GM21390 (cell line): ENCODE measurements around the gene RPL41.
"Not testable (repeated sequence)": the region's sequence is repeated elsewhere in the genome, so short reads cannot be mapped to it uniquely, and the experiment has no call there.

Source experiments
- ATAC-seq: cut with Tn5 transposase; IDR thresholded peaks from one replicate; pipeline ENCODE4 v1.9.1; 2021; ENCODE audit not compliant: unreplicated experiment

RPL41 gene

DNA sequence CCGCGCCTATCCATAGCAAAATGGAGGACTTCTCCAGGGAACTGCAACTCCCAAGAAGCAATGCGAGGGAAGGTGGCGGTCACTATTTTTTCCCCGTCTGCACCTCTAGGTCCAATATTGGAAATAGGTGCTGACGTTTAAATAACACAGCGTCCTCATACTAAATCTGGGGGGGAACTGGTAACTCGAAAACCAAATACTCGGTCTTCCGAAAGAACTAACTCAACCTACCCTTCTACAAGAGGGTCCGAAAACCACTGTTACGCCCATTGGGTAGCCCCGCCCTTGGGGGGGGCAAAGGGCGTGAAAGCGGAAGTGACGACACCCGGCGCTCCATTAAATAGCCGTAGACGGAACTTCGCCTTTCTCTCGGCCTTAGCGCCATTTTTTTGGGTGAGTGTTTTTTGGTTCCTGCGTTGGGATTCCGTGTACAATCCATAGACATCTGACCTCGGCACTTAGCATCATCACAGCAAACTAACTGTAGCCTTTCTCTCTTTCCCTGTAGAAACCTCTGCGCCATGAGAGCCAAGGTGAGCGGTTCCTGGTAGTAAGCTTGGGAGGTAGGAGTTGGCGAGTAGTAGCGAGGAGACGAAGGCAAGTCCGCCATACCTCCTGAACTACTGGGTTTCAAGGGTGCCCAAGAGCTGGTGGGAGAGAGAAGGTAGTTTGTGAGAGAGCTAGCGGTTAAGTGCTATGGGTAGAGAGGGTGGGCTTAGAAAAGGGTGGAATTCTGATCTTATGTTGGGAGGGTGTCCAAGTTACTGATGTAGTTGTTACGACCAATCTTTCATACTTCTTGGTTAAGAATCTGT is at the start of gene RPL41:
RPL41 (plus strand) TSS at position 367 of the 815 bp plus-strand sequence.
- ATAC-seq: peak; percentile 41

- ATAC-seq: no peak
These were observed 44.8 kb upstream of the RPL41 start for GRCh38 chr12:56071648-56072047.

GRCh38 chr12:56074396-56074795 is 42.0 kb upstream of the RPL41 start:
- no peak for ATAC-seq

DNA sequence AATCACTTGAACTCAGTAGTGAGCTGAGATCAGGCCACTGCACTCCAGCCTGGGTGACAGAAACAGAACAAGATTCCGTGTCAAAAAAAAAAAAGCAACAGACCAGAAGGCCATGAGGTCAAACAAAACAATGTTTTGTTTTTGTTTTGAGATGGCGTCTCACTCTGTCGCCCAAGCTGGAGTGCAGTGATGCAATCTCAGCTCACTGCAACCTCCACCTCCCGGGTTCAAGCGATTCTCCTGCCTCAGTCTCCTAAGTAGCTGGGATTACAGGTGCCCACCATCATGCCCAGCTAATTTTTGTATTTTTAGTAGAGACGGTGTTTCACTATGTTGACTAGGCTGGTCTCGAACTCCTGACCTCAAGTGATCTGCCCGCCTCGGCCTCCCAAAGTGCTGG is 38.5 kb upstream of the RPL41 start:
- not testable (repeated sequence) for ATAC-seq

DNA sequence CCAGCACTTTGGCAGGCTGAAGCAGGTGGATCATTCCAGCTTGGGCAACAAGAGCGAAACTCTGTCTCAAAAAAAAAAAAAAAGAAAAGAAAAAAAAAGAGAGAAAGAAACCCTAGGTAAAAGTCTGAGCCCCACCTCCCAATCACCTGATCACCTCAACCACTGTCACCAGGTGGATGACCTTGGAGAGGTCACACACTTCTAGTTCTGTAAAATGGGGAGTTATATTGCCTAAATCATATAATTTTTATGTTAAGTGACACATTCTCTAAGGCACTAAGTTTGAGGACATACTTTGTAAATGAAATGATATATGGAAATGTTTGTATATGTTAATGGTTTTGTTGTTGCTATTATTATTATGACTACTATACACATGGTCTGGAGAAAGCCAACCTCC is 38.0 kb upstream of the RPL41 start:
- no peak for ATAC-seq

DNA sequence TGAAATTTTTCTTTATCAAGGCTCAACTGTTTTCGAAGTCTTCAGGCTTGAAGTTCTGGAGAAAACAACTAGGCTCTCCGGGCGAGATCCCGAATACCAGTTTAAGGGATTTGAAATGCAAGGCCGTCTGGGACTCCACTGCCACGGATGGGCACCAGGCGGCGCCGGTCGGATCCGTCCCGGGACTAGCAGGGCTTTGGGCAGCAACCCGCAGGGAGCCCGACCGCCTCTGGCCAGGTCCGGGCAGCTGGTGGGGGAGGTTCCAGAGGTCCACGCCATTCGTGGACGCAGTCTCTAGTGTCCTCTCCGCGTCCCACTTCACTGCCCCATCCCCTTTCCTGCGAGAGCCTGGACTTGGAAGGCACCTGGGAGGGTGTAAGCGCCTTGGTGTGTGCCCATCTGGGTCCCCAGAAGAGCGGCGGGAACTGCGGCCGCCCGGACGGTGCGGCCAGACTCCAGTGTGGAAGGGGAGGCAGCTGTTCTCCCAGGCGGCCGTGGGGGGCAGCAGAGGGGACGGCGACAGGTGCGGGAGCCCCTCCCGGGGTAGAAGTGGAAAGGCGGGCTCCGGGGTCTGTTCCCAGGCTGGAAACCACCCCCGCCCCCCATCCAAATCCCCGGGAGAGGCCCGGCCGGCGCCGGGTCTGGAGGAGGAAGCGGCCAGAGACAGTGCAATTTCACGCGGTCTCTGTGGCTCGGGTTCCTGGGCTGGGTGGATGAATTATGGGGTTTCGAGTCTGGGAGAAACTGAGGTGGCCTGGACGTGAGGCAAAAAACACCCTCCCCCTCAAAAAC is 37.3 kb upstream of the RPL41 start:
- ATAC-seq: peak; percentile 83

DNA sequence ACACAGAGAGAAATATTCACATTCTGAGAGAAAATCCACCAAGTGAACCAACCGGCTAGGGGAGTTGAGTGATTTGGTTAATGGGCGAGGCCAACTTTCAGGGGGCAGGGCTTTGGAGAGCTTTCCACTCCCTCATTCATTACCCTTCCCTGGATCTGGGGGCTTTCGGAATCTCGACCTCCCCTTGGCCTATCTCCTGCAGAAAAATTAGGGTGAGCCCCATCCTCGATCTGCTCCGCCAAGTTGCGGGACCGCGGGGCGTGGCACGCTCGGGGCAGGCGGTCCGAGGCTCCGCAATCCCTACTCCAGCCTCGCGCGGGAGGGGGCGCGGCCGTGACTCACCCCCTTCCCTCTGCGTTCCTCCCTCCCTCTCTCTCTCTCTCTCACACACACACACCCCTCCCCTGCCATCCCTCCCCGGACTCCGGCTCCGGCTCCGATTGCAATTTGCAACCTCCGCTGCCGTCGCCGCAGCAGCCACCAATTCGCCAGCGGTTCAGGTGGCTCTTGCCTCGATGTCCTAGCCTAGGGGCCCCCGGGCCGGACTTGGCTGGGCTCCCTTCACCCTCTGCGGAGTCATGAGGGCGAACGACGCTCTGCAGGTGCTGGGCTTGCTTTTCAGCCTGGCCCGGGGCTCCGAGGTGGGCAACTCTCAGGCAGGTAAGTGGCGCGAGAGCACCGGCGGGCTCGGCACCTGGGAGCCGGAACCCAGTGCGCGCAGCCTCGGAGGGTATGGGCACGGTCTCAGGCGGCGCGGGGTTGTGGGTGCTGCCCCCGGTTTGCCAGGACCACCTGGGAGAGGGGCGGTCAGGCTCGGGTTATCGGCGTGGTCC is 36.5 kb upstream of the RPL41 start, which contains the start of gene ERBB3:
ERBB3 (plus strand) TSS at position 443 of the 833 bp plus-strand sequence; CDS start at position 579, 136 bp downstream.
- peak; percentile 41 for ATAC-seq

- no peak for ATAC-seq
These were observed 35.8 kb upstream of the RPL41 start for GRCh38 chr12:56080556-56081138.

DNA sequence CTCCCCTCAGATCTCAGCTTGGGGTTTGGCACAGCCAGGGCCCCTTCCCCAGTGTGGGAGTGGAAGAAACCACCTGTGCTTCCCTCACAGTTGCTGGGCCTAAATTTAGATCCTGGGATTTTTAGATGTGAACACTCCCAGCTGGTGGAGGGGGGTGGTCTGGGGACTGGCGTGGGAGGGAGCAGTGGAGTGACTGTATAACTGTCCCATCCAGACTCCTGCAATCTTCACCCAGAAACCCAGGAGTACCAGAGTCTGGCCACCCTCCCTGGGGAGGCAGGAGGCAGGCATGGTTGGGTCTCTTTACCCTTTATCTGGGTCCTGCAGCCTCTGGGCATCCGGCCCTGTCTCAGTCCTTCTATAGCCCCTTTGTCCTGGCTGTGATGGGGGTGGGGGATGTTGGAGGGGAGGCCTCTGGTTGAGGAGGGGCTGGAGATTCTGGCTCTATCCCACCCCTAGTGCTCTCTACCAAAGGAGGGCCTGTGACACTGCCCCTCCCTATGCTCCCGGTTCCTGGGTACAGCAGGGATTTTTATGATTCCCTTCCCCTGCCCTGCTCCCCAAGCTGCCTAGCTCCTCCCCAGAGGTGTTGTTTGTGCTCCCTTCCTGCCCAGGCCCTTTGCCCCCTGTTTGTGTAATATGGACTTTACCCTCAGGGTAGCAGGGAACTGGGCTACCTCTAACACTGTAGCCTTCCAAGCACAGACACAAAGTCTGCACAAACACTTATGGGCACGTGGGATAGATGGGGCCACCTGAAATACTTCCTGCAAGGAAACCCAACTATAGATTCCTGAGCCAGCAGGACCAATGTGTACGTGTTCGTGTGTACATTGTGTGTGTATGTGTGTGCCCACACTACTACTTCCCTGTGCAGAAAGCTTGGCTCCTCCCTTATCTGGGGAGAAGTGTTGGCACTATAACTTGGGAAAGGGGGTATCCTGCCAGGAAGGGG is 34.8 kb upstream of the RPL41 start:
- no peak for ATAC-seq

DNA sequence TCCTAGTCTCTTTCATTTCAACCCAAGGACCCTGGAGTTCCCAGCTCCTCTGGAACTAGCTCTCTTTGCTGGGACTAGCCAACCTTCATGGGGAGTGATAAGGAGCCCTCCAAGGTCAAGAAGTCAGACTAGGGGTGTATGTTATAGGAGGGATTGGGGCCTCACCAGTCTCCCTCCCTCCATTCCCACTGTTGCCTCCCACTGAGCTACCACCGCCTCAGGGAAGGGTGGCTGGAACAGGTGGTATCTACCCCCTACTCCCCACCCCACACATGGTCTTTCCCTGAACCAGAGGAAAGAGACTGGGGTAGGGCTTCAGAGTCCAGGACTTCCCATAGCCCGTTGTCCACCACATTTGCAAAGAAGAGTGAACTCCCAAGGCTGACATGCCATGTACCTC is 34.1 kb upstream of the RPL41 start:
- no peak for ATAC-seq

DNA sequence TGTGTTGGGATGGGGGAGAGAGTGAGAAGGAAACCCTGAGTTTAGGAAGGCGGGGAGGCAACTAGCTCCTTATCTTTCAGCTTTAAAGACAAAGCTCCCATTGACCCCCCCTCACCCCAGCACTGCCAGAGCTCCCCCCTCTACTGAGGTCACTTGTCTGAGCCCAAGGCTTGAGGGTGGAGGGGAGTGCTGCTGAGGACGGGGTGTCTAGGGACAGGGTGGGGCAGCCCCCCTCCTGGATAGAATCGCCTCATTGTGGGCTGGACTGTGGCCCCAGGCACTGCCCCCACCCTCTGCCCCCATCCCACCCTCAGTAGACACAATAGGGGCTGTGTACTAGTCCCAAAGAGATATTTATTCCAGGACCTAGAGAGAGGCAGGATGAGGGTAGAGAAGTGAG is 33.5 kb upstream of the RPL41 start:
- no peak for ATAC-seq

GRCh38 chr12:56084958-56085543 is 31.4 kb upstream of the RPL41 start:
- no peak for ATAC-seq

- ATAC-seq: no peak
These were observed 30.3 kb upstream of the RPL41 start for GRCh38 chr12:56086096-56086495.

DNA sequence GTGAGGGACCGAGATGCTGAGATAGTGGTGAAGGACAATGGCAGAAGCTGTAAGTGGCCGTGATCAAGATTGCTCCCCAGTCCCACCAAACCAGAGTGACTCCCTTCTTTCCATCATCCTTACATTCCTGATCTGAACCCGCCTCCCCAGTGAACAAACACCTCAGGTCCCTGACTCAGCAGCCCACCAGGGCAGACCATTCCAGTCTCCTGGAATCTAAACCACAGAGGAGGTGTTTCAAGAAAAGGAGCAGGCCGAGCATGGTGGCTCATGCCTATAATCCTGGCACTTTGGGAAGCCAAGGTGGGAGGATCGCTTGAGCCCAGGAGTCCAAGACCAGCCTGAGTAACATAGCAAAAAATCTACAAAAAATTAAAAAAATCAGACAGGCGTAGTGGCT is 29.8 kb upstream of the RPL41 start:
- ATAC-seq: no peak

GRCh38 chr12:56087220-56087619 is 29.2 kb upstream of the RPL41 start:
- no peak for ATAC-seq

GRCh38 chr12:56097738-56098137 is 18.7 kb upstream of the RPL41 start:
- no peak for ATAC-seq

- no peak for ATAC-seq
These were observed 17.8 kb upstream of the RPL41 start for GRCh38 chr12:56098592-56098991.

- no peak for ATAC-seq
These were observed 16.6 kb upstream of the RPL41 start for GRCh38 chr12:56099787-56100186.

- ATAC-seq: no peak
These were observed 15.4 kb upstream of the RPL41 start for GRCh38 chr12:56101045-56101444.
